CD4-positive, alpha-beta T cell treated with Interleukin-15 for 4 hours (primary cell): ENCODE results near the gene ATP6V0C.
"Not testable (repeated sequence)": the region's sequence is repeated elsewhere in the genome, so short reads cannot be mapped to it uniquely, and the experiment has no call there.

Experiments used
- DNase-seq: peaks from one replicate; pipeline ENCODE4 v3.0.0-alpha.2; 2020; ENCODE audit warnings: low spot score

The ATP6V0C gene

GRCh38 chr16:2550283-2550878, 36.6 kb downstream of the ATP6V0C start:
- DNase-seq, result not testable (repeated sequence)

GRCh38 chr16:2551420-2551889, 37.7 kb downstream of the ATP6V0C start:
- DNase-seq, result not testable (repeated sequence)

GRCh38 chr16:2554709-2555425, 41.1 kb downstream of the ATP6V0C start:
- DNase-seq, result not testable (repeated sequence)

GRCh38 chr16:2557150-2557549, 43.4 kb downstream of the ATP6V0C start:
- not testable (repeated sequence) for DNase-seq

- not testable (repeated sequence) for DNase-seq
These were observed 46.5 kb downstream of the ATP6V0C start for GRCh38 chr16:2560131-2560797.

- DNase-seq, result peak; percentile 73
These were observed 47.0 kb downstream of the ATP6V0C start for GRCh38 chr16:2560798-2561133.

GRCh38 chr16:2567506-2567905, 53.8 kb downstream of the ATP6V0C start:
- DNase-seq, result not testable (repeated sequence)

GRCh38 chr16:2568573-2568972, 54.8 kb downstream of the ATP6V0C start:
- DNase-seq, result not testable (repeated sequence)
